ENCODE results near the gene TP53I13.

The TP53I13 gene

DNA sequence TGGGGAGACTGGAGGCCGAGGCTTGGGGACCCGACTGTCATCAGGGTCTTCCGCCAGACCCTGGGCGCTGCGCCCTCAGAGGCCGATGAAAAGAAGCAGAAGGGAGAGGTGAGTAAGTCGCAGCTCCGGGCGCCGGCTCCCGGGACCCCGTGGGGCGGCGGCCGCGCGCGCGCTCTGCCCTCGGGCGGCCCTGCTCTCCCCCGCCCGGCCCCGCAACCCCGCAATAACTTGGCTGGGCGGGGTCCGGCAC, 1.3 kb upstream of the TP53I13 start:
- no peak for DNase-seq (ENCODE audit: low read depth, low spot score)

DNA sequence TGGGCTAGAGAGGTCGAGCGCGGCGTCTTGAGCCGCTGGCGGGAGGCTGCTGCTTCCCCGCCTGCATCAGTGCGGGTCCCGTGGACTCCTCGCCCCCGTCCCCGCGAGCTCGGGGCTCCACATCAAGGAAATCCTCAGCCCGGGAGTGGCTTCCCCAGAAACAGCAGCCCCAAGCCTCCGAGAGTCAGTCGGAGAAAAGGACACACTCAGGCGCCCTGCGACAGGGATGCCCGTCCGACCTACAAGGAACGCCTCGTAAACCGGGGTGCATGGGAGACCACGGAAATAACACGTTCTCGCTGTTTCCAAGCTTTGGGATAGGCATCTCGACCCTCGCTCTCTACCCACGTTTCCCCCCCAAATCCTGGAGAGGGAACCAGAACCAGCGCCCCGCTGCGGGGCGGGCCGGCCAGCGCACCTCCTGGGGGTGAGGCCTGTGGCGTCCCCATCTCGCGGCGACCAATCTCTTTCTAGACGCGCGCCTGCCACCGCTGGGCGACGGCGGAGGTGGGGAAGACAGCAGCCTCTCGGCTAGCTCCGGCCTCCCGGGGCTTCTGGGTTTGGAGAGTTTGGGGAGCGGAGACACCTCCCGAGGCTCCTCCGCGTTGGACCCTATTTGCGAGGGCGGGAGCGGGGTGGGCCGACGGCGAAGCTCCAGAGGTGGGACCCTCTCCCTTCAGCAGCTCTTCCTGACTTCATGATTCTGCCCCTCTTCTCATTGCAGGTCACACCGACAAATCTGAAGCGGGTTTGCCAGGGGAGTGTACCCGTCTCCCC, 759 bp upstream of the TP53I13 start:
- peak; percentile 71 for DNase-seq (ENCODE audit: low read depth, low spot score)

DNA sequence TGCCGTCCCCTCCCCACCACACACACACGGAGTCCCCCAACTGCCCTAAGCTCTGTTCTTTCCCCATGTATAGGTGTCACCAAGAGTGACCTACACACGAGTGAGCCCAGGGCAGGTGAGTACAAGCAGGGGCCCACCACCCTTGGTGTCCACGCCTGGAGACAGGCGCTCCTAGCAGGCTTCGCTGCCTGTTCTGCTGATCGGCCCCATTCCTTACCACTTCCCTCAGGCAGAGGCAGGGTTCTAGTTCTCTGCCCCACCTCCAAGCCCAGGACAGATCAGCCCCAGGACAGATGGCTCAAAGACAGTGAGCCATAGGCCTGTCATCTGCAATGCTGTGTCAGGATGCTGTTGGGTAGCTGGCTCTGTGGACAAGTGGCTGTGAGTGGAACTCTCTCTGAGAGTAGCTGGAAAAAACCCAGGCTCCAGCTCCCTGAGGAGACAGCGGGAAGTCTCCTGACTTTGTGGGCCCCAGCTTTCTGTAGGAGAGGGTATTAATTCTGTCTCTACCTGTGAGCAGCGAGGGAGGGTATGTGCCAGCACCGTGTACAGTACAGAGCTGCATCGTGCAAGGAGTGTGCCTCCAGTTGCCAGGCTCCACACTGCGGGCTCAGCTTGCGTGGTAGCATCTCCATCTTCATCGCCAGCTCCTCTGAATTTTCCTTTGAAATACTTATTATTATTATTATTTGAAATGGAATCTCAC, 897 bp downstream of the TP53I13 start:
- DNase-seq (ENCODE audit: low read depth, low spot score): no peak

GRCh38 chr17:29570521-29570920, 2.0 kb downstream of the TP53I13 start:
- DNase-seq (ENCODE audit: low read depth, low spot score): no peak

GRCh38 chr17:29571486-29571882, 3.0 kb downstream of the TP53I13 start:
- DNase-seq (ENCODE audit: low read depth, low spot score): no peak

GRCh38 chr17:29571883-29572681, 3.6 kb downstream of the TP53I13 start:
- DNase-seq (ENCODE audit: low read depth, low spot score): no peak

- DNase-seq (ENCODE audit: low read depth, low spot score): peak; percentile 80
Measured at GRCh38 chr17:29572691-29573557, 4.4 kb downstream of the TP53I13 start.

DNA sequence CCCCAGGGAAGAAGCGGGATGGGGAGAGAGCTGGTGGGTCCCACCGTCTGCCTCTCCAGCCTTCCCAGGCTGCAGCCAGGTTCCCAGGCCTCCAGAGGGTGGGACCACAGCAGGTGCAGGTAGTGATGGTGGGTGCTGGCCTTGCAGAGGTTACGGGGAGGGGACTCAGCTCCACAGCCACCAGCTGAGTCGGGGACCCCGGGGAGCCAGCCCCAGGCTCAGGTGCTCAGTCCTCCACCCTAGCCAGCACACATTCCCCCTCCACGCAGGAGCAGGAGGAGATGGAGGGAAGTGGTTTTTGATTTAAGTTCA, 5.0 kb downstream of the TP53I13 start:
- no peak for DNase-seq (ENCODE audit: low read depth, low spot score)

GRCh38 chr17:29573871-29574731, 5.6 kb downstream of the TP53I13 start:
- no peak for DNase-seq (ENCODE audit: low read depth, low spot score)

GRCh38 chr17:29574732-29575510, 6.4 kb downstream of the TP53I13 start:
- no peak for DNase-seq (ENCODE audit: low read depth, low spot score)

DNA sequence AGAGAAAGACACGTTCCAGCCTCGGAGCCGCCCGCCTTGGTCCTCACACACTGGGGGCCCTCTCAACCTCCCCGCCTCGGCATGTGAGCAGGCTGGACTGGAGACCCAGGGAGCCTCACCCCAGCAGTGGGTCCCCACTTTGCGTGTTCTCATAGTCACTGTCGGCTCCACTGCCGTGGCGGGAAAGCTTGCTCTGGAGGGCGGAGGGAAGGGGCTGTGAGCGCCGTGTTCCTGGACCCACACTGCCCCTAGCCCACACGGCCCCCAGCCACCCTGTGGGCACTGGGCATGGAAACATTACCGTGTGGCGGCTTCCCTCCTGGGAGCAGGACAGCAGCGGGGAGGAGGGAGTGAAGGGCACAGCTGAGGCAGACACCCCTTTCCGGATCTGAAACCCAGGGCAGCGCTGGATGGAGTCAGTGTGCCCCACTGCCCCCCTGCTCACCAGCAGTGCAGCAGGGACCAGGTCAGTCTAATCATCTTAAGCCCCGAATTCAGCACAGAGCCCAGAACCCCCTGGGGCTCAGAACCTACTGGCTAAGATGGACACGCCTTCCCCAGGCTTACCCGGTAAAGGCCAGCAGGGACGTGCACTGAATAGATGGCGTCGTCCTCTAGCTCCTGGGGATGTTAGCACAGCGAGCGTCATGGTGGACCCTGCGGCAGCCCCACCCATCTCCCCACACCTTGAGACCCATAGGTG, 7.2 kb downstream of the TP53I13 start:
- no peak for DNase-seq (ENCODE audit: low read depth, low spot score)

DNA sequence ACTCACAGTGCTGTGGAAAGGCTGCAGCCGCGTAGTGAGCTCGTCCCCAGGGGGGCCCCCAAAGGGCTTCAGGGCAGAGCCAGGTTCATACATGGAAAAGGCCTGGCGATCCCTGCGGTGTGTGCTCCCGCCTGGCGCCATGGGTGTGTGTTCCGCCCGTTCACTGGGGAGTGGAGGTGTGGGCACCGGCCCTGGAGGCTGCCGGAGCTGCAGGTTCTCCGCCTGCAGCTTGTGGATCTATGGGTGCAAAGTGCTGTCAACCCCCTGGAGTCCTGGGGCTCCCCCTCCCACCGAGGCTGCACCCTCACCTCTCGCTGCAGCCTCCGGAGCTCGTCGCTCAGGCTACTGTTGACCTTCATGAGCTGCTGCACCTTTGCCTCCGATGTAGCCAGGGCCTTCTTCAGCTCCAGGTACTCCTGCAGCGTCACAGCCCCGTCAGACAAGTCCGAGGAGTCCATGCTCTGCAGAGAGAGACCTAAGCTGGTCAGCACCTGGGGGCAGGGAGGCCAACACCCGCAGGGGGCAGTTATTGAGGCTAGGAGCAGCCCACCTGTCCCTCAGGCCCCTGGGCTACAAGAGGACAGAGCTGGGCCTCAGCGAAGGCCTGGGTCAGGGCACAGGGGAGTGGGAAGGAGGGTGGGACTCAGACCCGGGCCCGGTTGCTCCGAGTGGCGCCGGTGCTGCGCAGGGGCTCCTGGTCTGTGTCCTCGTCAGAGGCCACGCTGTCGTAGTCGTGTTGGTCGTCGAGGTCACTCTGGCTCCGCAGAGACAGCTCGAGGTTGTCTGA, 7.9 kb downstream of the TP53I13 start:
- DNase-seq (ENCODE audit: low read depth, low spot score): no peak

DNA sequence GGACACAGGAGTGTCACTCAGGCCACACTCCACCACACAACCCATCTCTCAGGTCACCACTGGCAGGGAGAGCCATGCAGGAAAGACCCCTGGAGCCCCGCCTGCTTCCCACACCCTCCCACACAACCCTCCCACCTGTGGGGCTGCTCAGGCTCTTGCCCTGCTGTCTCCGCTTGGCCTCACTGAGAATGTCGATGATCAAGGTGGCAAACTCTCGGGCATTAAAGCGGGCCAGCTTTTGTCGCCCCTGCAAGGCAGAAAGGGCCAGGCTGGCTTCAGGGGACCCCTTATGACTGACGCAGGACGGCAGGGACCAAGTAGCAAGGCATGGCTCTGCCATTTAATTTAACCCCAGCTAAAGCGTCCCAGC, 8.5 kb downstream of the TP53I13 start:
- DNase-seq (ENCODE audit: low read depth, low spot score): no peak

GRCh38 chr17:29577385-29578211, 9.1 kb downstream of the TP53I13 start:
- peak; percentile 75 for DNase-seq (ENCODE audit: low read depth, low spot score)

DNA sequence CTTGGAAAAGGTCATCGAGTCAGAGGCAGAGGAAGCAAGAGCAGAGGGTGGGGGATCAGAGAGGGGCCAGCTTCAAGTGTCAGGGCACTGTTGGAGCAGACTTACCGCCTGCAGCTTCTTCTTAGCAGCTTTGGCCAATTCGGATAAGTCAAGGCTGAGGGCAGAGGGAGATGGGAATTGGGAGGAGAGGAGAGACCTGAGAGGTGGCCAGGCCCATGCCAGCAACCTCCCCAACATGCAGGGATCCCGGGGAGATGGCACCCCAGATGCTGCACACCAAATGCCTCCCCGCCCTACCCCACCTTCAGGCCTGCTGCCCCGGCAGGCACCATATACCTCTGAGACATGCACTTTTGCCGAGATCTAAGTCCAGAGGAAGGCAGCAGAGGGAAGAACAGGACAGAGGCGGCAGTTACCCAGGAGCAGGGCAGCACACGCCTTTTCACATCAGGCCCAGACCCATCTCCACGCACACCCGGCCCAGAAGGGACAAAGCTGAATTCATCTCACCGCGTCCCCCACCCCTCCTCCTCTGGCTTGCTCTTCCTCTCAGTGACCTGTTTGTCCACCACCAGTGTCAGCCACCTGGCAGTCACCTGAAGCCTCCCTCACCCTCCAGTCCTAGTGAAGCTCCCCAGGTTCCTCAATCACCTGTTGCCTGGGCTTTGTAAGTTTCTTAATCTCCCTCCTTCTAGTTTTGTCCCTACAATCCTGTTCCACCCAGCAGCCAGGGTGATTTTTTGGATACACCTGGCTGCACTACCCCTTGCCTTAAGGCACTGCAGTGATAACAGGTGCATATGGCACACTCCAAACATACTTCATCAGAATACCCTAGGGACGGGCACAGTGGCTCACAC, 10.4 kb downstream of the TP53I13 start:
- DNase-seq (ENCODE audit: low read depth, low spot score): no peak

- DNase-seq (ENCODE audit: low read depth, low spot score): peak; percentile 93
Measured at GRCh38 chr17:29579866-29580771, 11.6 kb downstream of the TP53I13 start.

Measured in astrocyte of the hippocampus (primary cell).